ENCODE data around the gene PABPC3. TPM values are rescaled to one million over a fixed set of nuclear protein-coding genes. Genes with fewer than 3 reads are reported as not detected.

PABPC3 gene
- total RNA-seq, 2 experiments from 2014 or later, result 1.8 to 1.9 TPM

DNA sequence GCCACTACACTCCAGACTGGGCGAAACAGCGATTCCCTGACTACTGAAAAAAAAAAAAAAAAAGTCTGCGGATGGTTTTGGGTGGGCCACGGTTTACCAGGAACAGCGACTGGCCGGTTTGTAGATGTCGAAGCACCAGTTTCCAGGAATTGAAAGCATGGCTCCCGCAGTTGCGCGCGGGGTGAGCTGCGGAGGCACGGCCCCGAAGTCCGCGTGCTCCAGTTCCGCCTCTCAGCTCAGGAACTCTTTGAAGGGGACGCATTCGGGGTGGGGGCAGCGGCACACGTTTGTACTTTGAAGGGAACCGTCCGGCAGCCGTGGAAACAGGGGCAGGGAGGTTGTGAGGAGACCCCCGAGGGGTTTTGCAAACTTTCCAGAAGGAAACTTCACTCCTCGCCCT is 27.1 kb upstream of the PABPC3 start:
- no peaks in the 10 kb centered on the region for H3K9me3 Mint-ChIP-seq
- ChIA-PET CTCF (no interaction called here), POLR2A (no interaction called here)
- no peak overlapping the region for H3K27ac Mint-ChIP-seq
- H3K4me1 Mint-ChIP-seq (ENCODE audit: low read depth), result no peaks in the 10 kb centered on the region
- intact Hi-C loops (cut with micrococcal nuclease), result no loop called here
- no peaks in the 10 kb centered on the region for H3K36me3 Mint-ChIP-seq (ENCODE audit: low read depth)
- H3K27me3 Mint-ChIP-seq, result peaks cover 19% of the 10 kb centered on the region
- ATAC-seq (no peak), DNase-seq (no peak)
- TF ChIP-seq, protein P1, sequence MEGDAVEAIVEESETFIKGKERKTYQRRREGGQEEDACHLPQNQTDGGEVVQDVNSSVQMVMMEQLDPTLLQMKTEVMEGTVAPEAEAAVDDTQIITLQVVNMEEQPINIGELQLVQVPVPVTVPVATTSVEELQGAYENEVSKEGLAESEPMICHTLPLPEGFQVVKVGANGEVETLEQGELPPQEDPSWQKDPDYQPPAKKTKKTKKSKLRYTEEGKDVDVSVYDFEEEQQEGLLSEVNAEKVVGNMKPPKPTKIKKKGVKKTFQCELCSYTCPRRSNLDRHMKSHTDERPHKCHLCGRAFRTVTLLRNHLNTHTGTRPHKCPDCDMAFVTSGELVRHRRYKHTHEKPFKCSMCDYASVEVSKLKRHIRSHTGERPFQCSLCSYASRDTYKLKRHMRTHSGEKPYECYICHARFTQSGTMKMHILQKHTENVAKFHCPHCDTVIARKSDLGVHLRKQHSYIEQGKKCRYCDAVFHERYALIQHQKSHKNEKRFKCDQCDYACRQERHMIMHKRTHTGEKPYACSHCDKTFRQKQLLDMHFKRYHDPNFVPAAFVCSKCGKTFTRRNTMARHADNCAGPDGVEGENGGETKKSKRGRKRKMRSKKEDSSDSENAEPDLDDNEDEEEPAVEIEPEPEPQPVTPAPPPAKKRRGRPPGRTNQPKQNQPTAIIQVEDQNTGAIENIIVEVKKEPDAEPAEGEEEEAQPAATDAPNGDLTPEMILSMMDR (IDR thresholded peaks at IDR 0.05), result no peak
- no peak overlapping the region for H3K4me3 Mint-ChIP-seq

DNA sequence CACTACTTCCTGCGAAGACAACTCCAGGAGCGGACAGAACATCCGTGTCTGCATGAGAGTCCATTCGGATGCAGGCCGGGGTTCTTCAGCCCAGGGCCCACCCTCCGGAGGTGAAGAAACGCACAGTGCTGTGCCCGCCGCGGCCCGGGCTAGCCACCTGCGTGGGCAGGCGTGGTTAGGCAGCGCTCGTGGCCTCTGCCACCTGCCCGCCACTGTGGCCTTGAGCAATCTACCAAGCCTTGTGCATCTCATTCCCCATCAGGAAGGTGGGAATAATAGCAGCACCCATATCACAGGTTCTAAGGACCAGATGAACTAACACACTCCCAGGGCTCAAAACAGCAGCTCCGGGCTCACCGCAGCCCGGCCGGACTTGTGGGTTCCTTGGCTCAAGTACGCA is 26.7 kb upstream of the PABPC3 start:
- Mint-ChIP-seq H3K4me1 (ENCODE audit: low read depth) (no peaks in the 10 kb centered on the region), H3K9me3 (no peaks in the 10 kb centered on the region), H3K27me3 (peaks cover 19% of the 10 kb centered on the region), H3K36me3 (ENCODE audit: low read depth) (no peaks in the 10 kb centered on the region), H3K27ac (no peak overlapping the region), H3K4me3 (no peak overlapping the region)
- ChIA-PET CTCF (interaction anchor here (1.0 kb wide), 1 partner anchor 32 kb away, joined by 3 read pairs; no protein-coding TSS in a partner anchor), POLR2A (no interaction called here)
- DNase-seq, result no peak
- ATAC-seq, result no peak
- TF ChIP-seq, protein P1 (IDR thresholded peaks at IDR 0.05), result no peak
- intact Hi-C loops (cut with micrococcal nuclease), result no loop called here

DNA sequence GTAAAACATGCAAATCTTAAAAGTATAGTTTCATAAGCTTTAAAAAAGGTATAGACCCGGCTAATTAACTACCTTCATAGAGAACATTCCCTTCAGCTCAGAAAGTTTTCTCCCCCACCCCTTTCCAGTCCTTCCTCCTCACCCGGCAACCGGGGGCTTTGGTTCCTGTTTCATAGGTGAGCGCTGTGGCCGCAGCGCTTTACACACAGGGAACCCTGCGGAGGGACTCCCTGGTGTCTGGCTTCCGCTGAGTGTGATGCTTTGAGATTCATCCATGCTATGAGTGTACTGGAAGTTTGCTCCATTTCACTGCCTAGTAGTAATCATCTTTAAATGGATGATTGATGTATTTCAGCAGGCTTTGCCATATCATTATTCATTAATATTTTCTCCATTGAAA is 26.0 kb upstream of the PABPC3 start:
- ATAC-seq (no peak), DNase-seq (no peak)
- Mint-ChIP-seq H3K9me3 (no peaks in the 10 kb centered on the region), H3K36me3 (ENCODE audit: low read depth) (no peaks in the 10 kb centered on the region), H3K27me3 (peaks cover 23% of the 10 kb centered on the region), H3K4me1 (ENCODE audit: low read depth) (no peaks in the 10 kb centered on the region), H3K27ac (no peak overlapping the region), H3K4me3 (no peak overlapping the region)
- TF ChIP-seq, protein P1 (IDR thresholded peaks at IDR 0.05), result no peak
- intact Hi-C loops (cut with micrococcal nuclease), result no loop called here
- ChIA-PET POLR2A (interaction anchor here (0.8 kb wide), 1 partner anchor 38 kb away, joined by 3 read pairs; no protein-coding TSS in a partner anchor), CTCF (interaction anchor here (1.0 kb wide), 1 partner anchor 32 kb away, joined by 3 read pairs; no protein-coding TSS in a partner anchor)

DNA sequence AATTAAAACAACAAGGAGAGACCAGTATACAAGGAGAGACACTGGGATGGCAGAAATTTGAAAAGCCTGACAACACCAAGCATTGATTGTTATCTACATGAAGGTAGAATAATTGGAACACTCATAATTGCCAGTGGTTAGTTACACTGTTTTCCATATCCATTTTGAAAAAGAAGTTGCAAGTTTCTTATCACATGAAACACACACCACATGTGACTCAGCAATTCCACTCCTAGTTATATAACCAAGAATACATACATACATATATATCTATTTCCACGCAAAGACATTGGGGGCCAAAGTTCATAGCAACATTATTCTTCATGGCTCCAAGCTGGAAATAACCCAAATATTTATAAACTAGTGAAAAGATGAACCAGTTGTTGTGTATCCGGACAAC is 15.2 kb upstream of the PABPC3 start:
- intact Hi-C loops (cut with micrococcal nuclease), result no loop called here
- Mint-ChIP-seq H3K9me3 (no peaks in the 10 kb centered on the region), H3K27ac (no peak overlapping the region), H3K27me3 (peaks cover 3% of the 10 kb centered on the region), H3K4me3 (no peak overlapping the region), H3K36me3 (ENCODE audit: low read depth) (no peaks in the 10 kb centered on the region), H3K4me1 (ENCODE audit: low read depth) (no peaks in the 10 kb centered on the region)
- no peak for DNase-seq
- CTCF ChIA-PET, result no interaction called here
- no peak for ATAC-seq
- TF ChIP-seq, protein P1 (IDR thresholded peaks at IDR 0.05), result no peak
- POLR2A ChIA-PET, result no interaction called here

DNA sequence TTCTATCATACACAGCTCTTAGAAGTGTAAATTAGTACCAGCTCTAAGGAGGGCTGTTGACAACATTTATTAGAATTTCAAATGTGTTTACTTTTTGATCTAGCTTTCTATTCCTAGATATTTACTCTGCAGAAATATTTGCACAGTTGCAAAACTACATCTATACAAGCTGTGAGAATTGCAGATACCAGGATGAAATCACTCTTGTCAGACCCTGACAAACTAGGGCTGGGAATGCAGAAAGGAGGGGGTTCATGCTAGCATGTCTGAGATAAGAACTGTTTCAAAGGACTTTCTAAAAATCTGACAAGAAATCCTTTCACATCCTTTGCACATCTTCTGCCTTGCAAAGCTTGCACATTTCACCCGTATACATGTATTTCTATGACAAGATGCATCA is 11.8 kb upstream of the PABPC3 start:
- Mint-ChIP-seq H3K9me3 (no peaks in the 10 kb centered on the region), H3K4me3 (no peak overlapping the region), H3K27ac (no peak overlapping the region), H3K36me3 (ENCODE audit: low read depth) (no peaks in the 10 kb centered on the region), H3K27me3 (peaks cover 6% of the 10 kb centered on the region), H3K4me1 (ENCODE audit: low read depth) (no peaks in the 10 kb centered on the region)
- POLR2A ChIA-PET, result no interaction called here
- intact Hi-C loops (cut with micrococcal nuclease), result no loop called here
- DNase-seq (no peak), ATAC-seq (no peak)
- CTCF ChIA-PET, result interaction anchor here (1.0 to 2.6 kb wide), 5 partner anchors 8 to 292 kb away, joined by 3 to 24 read pairs (median 5); partner anchors contain the start of gene PABPC3
- TF ChIP-seq, protein P1 (IDR thresholded peaks at IDR 0.05), result no peak

Measured in activated CD8-positive, alpha-beta T cell treated with anti-CD3 and anti-CD28 coated beads for 36 hours (primary cell).